Measurements from ENCODE around the gene NECTIN1.

DNA sequence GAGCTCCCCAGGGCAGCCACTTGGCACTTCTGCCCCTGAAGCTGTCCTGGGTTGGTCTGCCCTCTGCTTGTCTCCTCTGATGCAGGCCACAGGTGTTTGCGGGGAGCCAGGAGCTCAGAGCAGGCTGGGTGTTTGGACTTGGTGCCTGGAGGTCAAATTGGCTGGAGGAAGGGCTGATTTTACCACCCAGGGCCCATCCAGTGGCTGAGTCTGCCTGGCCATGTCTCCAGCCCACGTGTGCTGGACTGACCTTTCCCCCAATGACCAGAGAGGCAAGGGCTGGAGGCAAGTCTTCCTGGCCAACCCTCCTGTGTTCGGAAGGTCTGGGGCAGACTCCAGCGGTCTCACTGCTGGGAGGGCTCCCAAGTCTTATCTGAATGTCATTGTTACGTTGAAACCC, 84.0 kb downstream of the NECTIN1 start:
- TF ChIP-seq, protein P1, sequence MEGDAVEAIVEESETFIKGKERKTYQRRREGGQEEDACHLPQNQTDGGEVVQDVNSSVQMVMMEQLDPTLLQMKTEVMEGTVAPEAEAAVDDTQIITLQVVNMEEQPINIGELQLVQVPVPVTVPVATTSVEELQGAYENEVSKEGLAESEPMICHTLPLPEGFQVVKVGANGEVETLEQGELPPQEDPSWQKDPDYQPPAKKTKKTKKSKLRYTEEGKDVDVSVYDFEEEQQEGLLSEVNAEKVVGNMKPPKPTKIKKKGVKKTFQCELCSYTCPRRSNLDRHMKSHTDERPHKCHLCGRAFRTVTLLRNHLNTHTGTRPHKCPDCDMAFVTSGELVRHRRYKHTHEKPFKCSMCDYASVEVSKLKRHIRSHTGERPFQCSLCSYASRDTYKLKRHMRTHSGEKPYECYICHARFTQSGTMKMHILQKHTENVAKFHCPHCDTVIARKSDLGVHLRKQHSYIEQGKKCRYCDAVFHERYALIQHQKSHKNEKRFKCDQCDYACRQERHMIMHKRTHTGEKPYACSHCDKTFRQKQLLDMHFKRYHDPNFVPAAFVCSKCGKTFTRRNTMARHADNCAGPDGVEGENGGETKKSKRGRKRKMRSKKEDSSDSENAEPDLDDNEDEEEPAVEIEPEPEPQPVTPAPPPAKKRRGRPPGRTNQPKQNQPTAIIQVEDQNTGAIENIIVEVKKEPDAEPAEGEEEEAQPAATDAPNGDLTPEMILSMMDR (IDR thresholded peaks at IDR 0.05), result no peak
- TF ChIP-seq POLR2AphosphoS5 (IDR thresholded peaks at IDR 0.05; ENCODE audit: insufficient read depth in 1 of 2, low read depth in 1 of 2) (no peak), POLR2A (IDR thresholded peaks at IDR 0.05) (no peak)
